Measurements from ENCODE around the gene LCN15.

- TF ChIP-seq CTCF (conservative IDR thresholded peaks at IDR 0.05; ENCODE audit: low read depth, low read length) (no peak), RFX5 (IDR thresholded peaks at IDR 0.05; ENCODE audit: low read depth, low read length) (no peak), MAZ (IDR thresholded peaks at IDR 0.05; ENCODE audit: borderline replicate concordance, low read depth, low read length) (no peak), CHD1 (IDR thresholded peaks at IDR 0.05; ENCODE audit: low read depth, low read length) (no peak), MXI1 (IDR thresholded peaks at IDR 0.05; ENCODE audit: borderline replicate concordance, low read depth, low read length) (no peak), ELK1 (IDR thresholded peaks at IDR 0.05; ENCODE audit: borderline replicate concordance, low read depth, low read length) (no peak), POLR2A (IDR thresholded peaks at IDR 0.05; ENCODE audit: low read depth, low read length) (no peak), NFE2L2 (IDR thresholded peaks at IDR 0.05; ENCODE audit: low read depth, low read length) (no peak)
Measured at GRCh38 chr9:136757328-136757727, 7.0 kb downstream of the LCN15 start.

Measured in IMR-90 (cell line).